Heart left ventricle (tissue), 16 donors: Measurements from ENCODE around the gene MLLT10. TPM values are rescaled to one million over a fixed set of nuclear protein-coding genes. Genes with fewer than 3 reads are reported as not detected.
A peak's percentile ranks its signal among the peaks of the same experiment; 100 is the strongest.

Source experiments
- ATAC-seq, 4 donors: fragments of 200-7000 bp; cut with Tn5 transposase; one replicate each; pipeline ENCODE4 v1.9.1; 2020 to 2022; ENCODE audit warnings: moderate library complexity in 4 of 4, mild to moderate bottlenecking in 3 of 4, moderate number of reproducible peaks in 1 of 4
- DNase-seq, 5 donors: peaks; one replicate each; pipeline ENCODE4 v3.0.0-alpha.2; 2020
- H3K27ac ChIP-seq, 12 donors: fragments of 200-600 bp; sonication (generic) in 4 of 12; one replicate each; pipeline versions ENCODE4 v1.5.0 to v1.8.0; 2016 to 2022; ENCODE audit warnings: mild to moderate bottlenecking in 2 of 12
- H3K27me3 ChIP-seq, 9 donors: fragments of 200-600 bp; sonication (generic) in 2 of 9; one replicate each; pipeline versions ENCODE4 v1.5.1 to v1.8.0; 2016 to 2022; ENCODE audit warnings: mild to moderate bottlenecking in 3 of 9
- H3K36me3 ChIP-seq, 9 donors: fragments of 200-600 bp; sonication (generic) in 2 of 9; one replicate each; pipeline versions ENCODE4 v1.5.0 to v1.8.0; 2018 to 2022; ENCODE audit warnings: mild to moderate bottlenecking in 2 of 9
- H3K4me1 ChIP-seq, 12 donors: fragments of 200-600 bp; sonication (generic) in 4 of 12; one replicate each; pipeline versions ENCODE4 v1.5.0 to v1.8.0; 2016 to 2022; ENCODE audit warnings: mild to moderate bottlenecking in 3 of 12
- H3K4me3 ChIP-seq, 12 donors: fragments of 200-600 bp; sonication (generic) in 4 of 12; one replicate each; pipeline versions ENCODE4 v1.5.0 to v1.8.0; 2017 to 2022; ENCODE audit warnings: mild to moderate bottlenecking in 9 of 12, moderate library complexity in 4 of 12
- H3K9me3 ChIP-seq, 12 donors: fragments of 200-600 bp; sonication (generic) in 4 of 12; one replicate each; pipeline versions ENCODE4 v1.5.0 to v1.8.0; 2016 to 2022; ENCODE audit warnings: mild to moderate bottlenecking in 1 of 12
- CTCF ChIP-seq, 12 donors: fragments of 200-600 bp; sonication (generic) in 4 of 12; IDR thresholded peaks; one replicate each; pipeline versions ENCODE4 v1.5.0 to v1.8.0; 2018 to 2022; ENCODE audit warnings: antibody characterized with exemption in 12 of 12, mild to moderate bottlenecking in 5 of 12
- POLR2A ChIP-seq, 2 donors: fragments of 450-650 bp; IDR thresholded peaks; one replicate each; pipeline ENCODE4 v1.6.1; 2017; ENCODE audit warnings: antibody characterized with exemption in 2 of 2, mild to moderate bottlenecking in 2 of 2, moderate library complexity in 2 of 2
- WGBS, 4 donors: extraction: QIAGEN DNeasy Blood & Tissue Kit in 2 of 4; methylation state at CpG; one replicate each; pipeline versions ENCODE4 v1.1.5 to v1.1.7; 2013 to 2018; 5-methylcytosine and 5-hydroxymethylcytosine counted together
- intact Hi-C, 10 donors: fragments of 100-400 bp; cut with DNase I; formaldehyde crosslinking; loops; one replicate each; pipeline versions ENCODE4 v1.11.1 to v1.14.2; 2022
- polyA plus RNA-seq, 2 donors: library from polyadenylated mRNA; stranded (reverse); fragments of 200-250 nt; gene quantifications; one replicate each; pipeline ENCODE4 v1.2.3, GENCODE V29; 2013
- total RNA-seq, 9 donors: library from RNA; depleted of rRNA in 2 of 9; stranded (reverse); fragments of >200 nt in 2 of 9; fragmentation: NEBNext Ultra II Directional in 3 of 9; extraction: Animal tissue kit (Norgen Biotek cat#: 25700) in 3 of 9; gene quantifications; one replicate each; pipeline versions ENCODE4 v1.1.0 to v1.2.4, GENCODE V29; 2016 to 2023
- donor health status: ischemic (EF 13 %, LVEDD 7.1; RV severe dilation, severe dysfunction).
- donor health status: healthy with polysubstance abuse.
- donor health status: DM: no; HTN: yes; CAD: no.
- donor health status: DM: no; HTN: no; CAD: no.
- donor health status: ischemic (EF 25% LVEDD 6.9; RV normal size, moderate dysfunction).
- donor health status: ischemic (EF 25% LVEDD 5.7; RV mildly dilated, moderate dysfunction).
- donor health status: healthy.
- donor health status: DM: yes; HTN: yes; CAD: no.
- donor health status: ischemic (EF 35%, LVEDD 5.7; RV mildly dilated, moderate dysfunction).
- donor health status: nonischemic (EF 11% LVEDD 7.7; RV severe dilation, severe dysfunction).
- donor health status: DM: yes; HTN: yes; CAD: no.
- donor health status: PGD.
- donor health status: ischemic (EF 29% LVEDD 5.4; RV normal size, mild dysfunction).
- donor health status: nonischemic (EF 23%, LVEDD 6.1; RV moderate dilation, normal function).

MLLT10 gene
- total and polyA plus RNA-seq, 11 donors, result 16.0 to 30.7 (median 25.2) TPM

GRCh38 chr10:21505711-21506278 lies 28.2 kb upstream of the MLLT10 start:
- H3K27ac ChIP-seq, result no peak overlapping the region
- WGBS, 4 donors, result 67 to 87% (median 80%) methylated on average over 4 of the region's 4 CpGs
- peaks cover 0 to 15% (median 0%) of the 10 kb centered on the region in 9 donors for H3K27me3 ChIP-seq
- no peak overlapping the region for H3K4me3 ChIP-seq
- no peaks in the 10 kb centered on the region for H3K36me3 ChIP-seq
- peaks cover 0 to 23% (median 0%) of the 10 kb centered on the region in 12 donors for H3K4me1 ChIP-seq
- intact Hi-C loops, result loop anchor here in 1 of 10 donors (10.0 kb wide), 1 partner anchor 449 kb away; no protein-coding TSS in a partner anchor
- no peak for TF ChIP-seq CTCF (IDR thresholded peaks at IDR 0.05)
- no peak for TF ChIP-seq POLR2A (IDR thresholded peaks at IDR 0.05)
- DNase-seq (no peak), ATAC-seq (peak in 3 of 4 donors; percentile 35 to 54 (median 48))
- no peaks in the 10 kb centered on the region for H3K9me3 ChIP-seq

- no peak overlapping the region for H3K27ac ChIP-seq
- peaks cover 0 to 12% (median 0%) of the 10 kb centered on the region in 9 donors for H3K27me3 ChIP-seq
- no peak for ATAC-seq
- no peak for DNase-seq
- TF ChIP-seq POLR2A (IDR thresholded peaks at IDR 0.05) (no peak), CTCF (IDR thresholded peaks at IDR 0.05) (no peak)
- WGBS, 4 donors, result 44 to 63% (median 55%) methylated on average over 3 of the region's 3 CpGs
- peaks cover 0 to 24% (median 0%) of the 10 kb centered on the region in 12 donors for H3K4me1 ChIP-seq
- intact Hi-C loops, result loop anchor here in 1 of 10 donors (10.0 kb wide), 1 partner anchor 448 kb away; no protein-coding TSS in a partner anchor
- no peak overlapping the region for H3K4me3 ChIP-seq
- no peaks in the 10 kb centered on the region for H3K9me3 ChIP-seq
- H3K36me3 ChIP-seq, result no peaks in the 10 kb centered on the region
Observed at GRCh38 chr10:21506351-21506750, 27.7 kb upstream of the MLLT10 start.

- TF ChIP-seq POLR2A (IDR thresholded peaks at IDR 0.05), result no peak
- TF ChIP-seq CTCF (IDR thresholded peaks at IDR 0.05), result no peak
- no peak overlapping the region for H3K27ac ChIP-seq
- H3K4me1 ChIP-seq, result peaks cover 0 to 24% (median 0%) of the 10 kb centered on the region in 12 donors
- no peak overlapping the region for H3K4me3 ChIP-seq
- intact Hi-C loops, result loop anchor here in 1 of 10 donors (10.0 kb wide), 1 partner anchor 448 kb away; no protein-coding TSS in a partner anchor
- H3K27me3 ChIP-seq, result peaks cover 0 to 16% (median 0%) of the 10 kb centered on the region in 9 donors
- no peaks in the 10 kb centered on the region for H3K9me3 ChIP-seq
- H3K36me3 ChIP-seq, result no peaks in the 10 kb centered on the region
- 77 to 82% (median 79%) methylated on average over 21 of the region's 21 CpGs for WGBS, 4 donors
- DNase-seq (no peak), ATAC-seq (no peak)
Observed at GRCh38 chr10:21507150-21507549, 26.9 kb upstream of the MLLT10 start.

- TF ChIP-seq CTCF (IDR thresholded peaks at IDR 0.05) (no peak), POLR2A (IDR thresholded peaks at IDR 0.05) (no peak)
- WGBS, 4 donors, result 78 to 87% (median 86%) methylated on average over 29 to 43 of the region's 43 CpGs
- no peaks in the 10 kb centered on the region for H3K9me3 ChIP-seq
- no peak overlapping the region for H3K4me3 ChIP-seq
- H3K27ac ChIP-seq, result no peak overlapping the region
- H3K36me3 ChIP-seq, result no peaks in the 10 kb centered on the region
- ATAC-seq (no peak), DNase-seq (peak in 1 of 5 donors; percentile 63)
- H3K4me1 ChIP-seq, result peaks cover 0 to 24% (median 0%) of the 10 kb centered on the region in 12 donors
- intact Hi-C loops, result loop anchor here in 1 of 10 donors (10.0 kb wide), 1 partner anchor 446 kb away; no protein-coding TSS in a partner anchor
- peaks cover 0 to 20% (median 0%) of the 10 kb centered on the region in 9 donors for H3K27me3 ChIP-seq
Observed at GRCh38 chr10:21508706-21509331, 25.2 kb upstream of the MLLT10 start.
